Cardiac muscle cell (in vitro differentiated cells and primary cell): Measurements from ENCODE around the gene USB1. TPM values are rescaled to one million over a fixed set of nuclear protein-coding genes. Genes with fewer than 3 reads are reported as not detected.

ENCODE experiments used
- DNase-seq, 2 donors: peaks; one replicate each; pipeline versions ENCODE4 v3.0.0 to v3.0.0-alpha.2; 2010 to 2017; ENCODE audit warnings: low read depth in 1 of 2, low spot score in 1 of 2
- H3K27ac ChIP-seq: fragments of 200-600 bp; sonication (generic); 2 replicates; pipeline ENCODE4 v1.5.1; 2016
- H3K27me3 ChIP-seq: fragments of 200-600 bp; sonication (generic); 2 replicates; pipeline ENCODE4 v1.6.0; 2016; ENCODE audit warnings: control low read depth
- H3K36me3 ChIP-seq: fragments of 200-600 bp; sonication (generic); 2 replicates; pipeline ENCODE4 v1.5.1; 2016; ENCODE audit warnings: control low read depth
- H3K4me1 ChIP-seq: fragments of 200-600 bp; sonication (generic); 2 replicates; pipeline ENCODE4 v1.8.1; 2017; ENCODE audit warnings: low read depth, mild to moderate bottlenecking, mixed run types
- H3K4me3 ChIP-seq: fragments of 200-600 bp; sonication (generic); 2 replicates; pipeline ENCODE4 v1.5.1; 2016; ENCODE audit warnings: mild to moderate bottlenecking
- H3K9me3 ChIP-seq: fragments of 200-600 bp; sonication (generic); 2 replicates; pipeline ENCODE4 v1.5.1; 2017; ENCODE audit warnings: low read depth, mild to moderate bottlenecking, control low read depth
- polyA plus RNA-seq: library from polyadenylated mRNA; unstranded; fragments of >200 nt; fragmentation: Nextera tagmentation; extraction: Ambion mirVana; gene quantifications from 2 replicates; pipeline ENCODE4 v1.2.1, GENCODE V29; 2016
- total RNA-seq: library from RNA; depleted of rRNA; stranded (reverse); fragments of >200 nt; gene quantifications from 2 replicates; pipeline ENCODE4 v1.2.3, GENCODE V29; 2016
- TF ChIP-seq, protein P1 (sequence below): IDR thresholded peaks from 2 replicates; pipeline ENCODE4 v1.5.1; 2012; ENCODE audit warnings: low read depth, mild to moderate bottlenecking, low read length

Gene USB1, protein sequence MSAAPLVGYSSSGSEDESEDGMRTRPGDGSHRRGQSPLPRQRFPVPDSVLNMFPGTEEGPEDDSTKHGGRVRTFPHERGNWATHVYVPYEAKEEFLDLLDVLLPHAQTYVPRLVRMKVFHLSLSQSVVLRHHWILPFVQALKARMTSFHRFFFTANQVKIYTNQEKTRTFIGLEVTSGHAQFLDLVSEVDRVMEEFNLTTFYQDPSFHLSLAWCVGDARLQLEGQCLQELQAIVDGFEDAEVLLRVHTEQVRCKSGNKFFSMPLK
- total RNA-seq = 41.4 and 48.3 TPM in 2 replicates
- 40.2 and 60.8 TPM in 2 replicates for polyA plus RNA-seq

DNA sequence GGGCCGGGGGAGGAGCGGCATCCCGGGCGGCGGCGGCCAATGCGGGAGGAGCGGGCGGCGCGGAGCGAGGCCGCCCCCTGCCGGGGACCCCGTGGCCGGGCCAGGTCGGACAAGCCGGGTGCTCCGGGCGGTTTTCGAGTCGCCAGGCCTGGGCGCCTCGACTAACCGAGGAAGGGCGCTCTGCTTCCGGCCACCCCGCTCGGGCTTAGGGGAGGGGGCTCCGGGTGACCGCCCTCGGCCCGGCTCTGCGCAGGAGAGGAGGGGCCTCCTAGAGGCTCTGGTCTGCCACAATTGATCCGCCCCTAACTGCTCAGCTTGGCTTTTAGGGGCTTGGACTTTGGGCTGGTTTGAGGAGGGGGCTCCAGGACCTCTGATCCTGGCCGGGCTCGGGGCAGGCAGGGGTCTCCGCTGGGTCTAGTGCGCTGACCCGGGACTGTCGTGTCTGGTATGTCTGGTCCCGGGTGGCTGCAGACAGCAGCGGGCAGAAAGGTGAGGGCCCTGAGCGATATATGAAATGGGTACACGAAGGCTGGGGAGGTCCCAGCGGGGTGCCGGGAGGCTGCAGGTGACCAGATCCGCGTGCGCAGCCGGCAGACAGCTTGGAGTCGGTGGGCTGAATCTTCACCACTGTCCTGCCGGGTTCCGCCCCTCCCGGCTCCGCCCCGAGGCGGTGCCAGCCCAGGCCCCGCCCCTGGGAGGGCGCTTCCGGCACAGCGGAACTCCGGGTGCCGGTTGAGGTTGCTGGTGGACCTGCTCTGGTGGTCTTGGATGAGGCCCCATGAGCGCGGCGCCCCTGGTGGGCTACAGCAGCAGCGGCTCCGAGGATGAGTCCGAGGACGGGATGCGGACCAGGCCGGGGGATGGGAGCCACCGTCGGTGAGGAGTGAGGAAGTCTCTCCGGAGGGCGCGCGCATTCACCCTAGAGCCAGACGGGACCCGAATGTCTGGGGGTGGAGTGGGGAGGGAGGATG is at the start of gene USB1:
Gene USB1 (plus strand): TSS at position 702 of the 971 bp plus-strand sequence. CDS start 77 bp downstream, at position 779.
- peak within 1 kb of the TSS; percentile 93 for H3K27ac ChIP-seq
- H3K4me1 ChIP-seq = peaks cover 16% of the 10 kb centered on the region
- no peaks in the 10 kb centered on the region for H3K9me3 ChIP-seq
- TF ChIP-seq, protein P1, sequence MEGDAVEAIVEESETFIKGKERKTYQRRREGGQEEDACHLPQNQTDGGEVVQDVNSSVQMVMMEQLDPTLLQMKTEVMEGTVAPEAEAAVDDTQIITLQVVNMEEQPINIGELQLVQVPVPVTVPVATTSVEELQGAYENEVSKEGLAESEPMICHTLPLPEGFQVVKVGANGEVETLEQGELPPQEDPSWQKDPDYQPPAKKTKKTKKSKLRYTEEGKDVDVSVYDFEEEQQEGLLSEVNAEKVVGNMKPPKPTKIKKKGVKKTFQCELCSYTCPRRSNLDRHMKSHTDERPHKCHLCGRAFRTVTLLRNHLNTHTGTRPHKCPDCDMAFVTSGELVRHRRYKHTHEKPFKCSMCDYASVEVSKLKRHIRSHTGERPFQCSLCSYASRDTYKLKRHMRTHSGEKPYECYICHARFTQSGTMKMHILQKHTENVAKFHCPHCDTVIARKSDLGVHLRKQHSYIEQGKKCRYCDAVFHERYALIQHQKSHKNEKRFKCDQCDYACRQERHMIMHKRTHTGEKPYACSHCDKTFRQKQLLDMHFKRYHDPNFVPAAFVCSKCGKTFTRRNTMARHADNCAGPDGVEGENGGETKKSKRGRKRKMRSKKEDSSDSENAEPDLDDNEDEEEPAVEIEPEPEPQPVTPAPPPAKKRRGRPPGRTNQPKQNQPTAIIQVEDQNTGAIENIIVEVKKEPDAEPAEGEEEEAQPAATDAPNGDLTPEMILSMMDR = peak; percentile 63
- DNase-seq = peak; percentile 85 to 93
- peak within 1 kb of the TSS; percentile 55 for H3K4me3 ChIP-seq
- peaks cover 8% of the 10 kb centered on the region for H3K36me3 ChIP-seq
- H3K27me3 ChIP-seq = no peaks in the 10 kb centered on the region

DNA sequence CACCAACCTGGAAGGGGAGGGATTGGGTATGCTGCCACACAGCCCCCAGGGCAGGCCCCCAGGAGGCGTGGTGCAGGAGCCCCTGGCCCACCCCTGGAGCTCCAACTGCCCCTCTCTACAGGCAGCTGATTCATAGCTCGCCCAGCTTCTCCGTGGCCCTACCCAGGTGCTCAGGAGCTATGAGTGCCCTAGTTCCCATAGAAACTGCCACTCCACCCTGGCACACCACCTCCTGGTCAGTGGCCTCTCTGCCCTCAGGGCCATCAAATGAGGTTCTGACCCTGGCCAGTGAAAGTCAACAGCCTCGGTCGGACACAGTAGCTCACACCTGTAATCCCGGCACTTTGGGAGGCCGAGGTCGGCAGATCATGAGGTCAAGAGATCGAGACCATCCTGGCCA is 48.3 kb upstream of the USB1 start:
- Histone ChIP-seq H3K4me3 (no peak overlapping the region), H3K9me3 (no peaks in the 10 kb centered on the region), H3K27me3 (no peaks in the 10 kb centered on the region), H3K27ac (no peak overlapping the region), H3K4me1 (no peaks in the 10 kb centered on the region), H3K36me3 (no peaks in the 10 kb centered on the region)
- TF ChIP-seq, protein P1 = no peak
- DNase-seq = no peak

DNA sequence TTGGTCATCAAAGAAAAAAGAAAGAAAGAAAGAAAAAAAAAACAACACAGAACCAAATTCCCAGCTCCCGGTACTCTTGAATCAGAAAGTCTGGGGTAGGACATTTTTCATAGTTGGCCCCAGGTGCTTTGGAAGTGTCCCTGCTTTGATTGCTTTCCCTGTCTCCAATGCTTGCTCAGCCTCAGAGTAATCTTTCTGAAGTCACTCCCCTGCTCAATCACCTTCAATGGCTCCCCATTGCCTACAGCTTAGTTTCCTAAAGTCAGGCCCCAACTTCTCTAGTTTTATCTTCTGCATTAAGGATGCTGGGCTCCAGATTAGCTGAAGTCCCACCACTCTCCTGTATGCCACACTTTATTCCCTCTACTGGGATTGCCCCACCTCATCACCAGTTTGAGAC is 47.4 kb upstream of the USB1 start:
- DNase-seq = no peak
- H3K9me3 ChIP-seq = no peaks in the 10 kb centered on the region
- no peak overlapping the region for H3K27ac ChIP-seq
- H3K27me3 ChIP-seq = no peaks in the 10 kb centered on the region
- TF ChIP-seq, protein P1 = no peak
- H3K4me3 ChIP-seq = no peak overlapping the region
- H3K4me1 ChIP-seq = no peaks in the 10 kb centered on the region
- H3K36me3 ChIP-seq = no peaks in the 10 kb centered on the region

DNA sequence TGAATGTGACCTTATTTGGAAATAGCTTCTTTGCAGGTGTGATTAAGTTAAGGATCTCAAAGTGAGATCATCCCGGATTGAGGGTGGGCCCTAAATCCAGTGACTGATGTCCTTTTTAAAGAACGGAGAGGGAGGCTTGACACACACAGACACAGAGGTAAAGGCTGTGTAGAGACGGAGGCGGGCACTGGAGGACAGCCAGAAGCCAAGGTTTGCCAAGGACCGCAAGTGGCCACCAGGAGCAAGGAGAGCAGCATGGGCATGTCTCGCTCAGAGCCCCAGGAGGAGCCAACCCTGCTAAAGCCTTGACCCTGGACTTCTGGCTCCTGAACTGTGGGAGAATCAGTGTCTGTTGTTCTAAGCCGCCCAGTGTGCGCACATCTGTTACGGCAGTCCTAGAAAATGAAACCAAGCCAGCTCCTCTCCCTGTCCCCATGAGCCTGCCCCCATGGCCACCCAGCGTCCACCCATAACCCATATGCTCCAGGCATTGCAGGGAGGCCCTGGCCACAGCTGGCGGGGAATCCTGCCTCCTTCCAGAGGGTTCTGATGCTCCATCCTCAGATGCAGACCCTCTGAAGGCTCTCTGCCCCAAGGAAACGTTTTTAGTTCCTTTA is 45.5 kb upstream of the USB1 start:
- DNase-seq = no peak
- H3K9me3 ChIP-seq = no peaks in the 10 kb centered on the region
- H3K27me3 ChIP-seq = no peaks in the 10 kb centered on the region
- no peak overlapping the region for H3K4me3 ChIP-seq
- no peak overlapping the region for H3K27ac ChIP-seq
- no peaks in the 10 kb centered on the region for H3K4me1 ChIP-seq
- no peaks in the 10 kb centered on the region for H3K36me3 ChIP-seq
- TF ChIP-seq, protein P1 = no peak

DNA sequence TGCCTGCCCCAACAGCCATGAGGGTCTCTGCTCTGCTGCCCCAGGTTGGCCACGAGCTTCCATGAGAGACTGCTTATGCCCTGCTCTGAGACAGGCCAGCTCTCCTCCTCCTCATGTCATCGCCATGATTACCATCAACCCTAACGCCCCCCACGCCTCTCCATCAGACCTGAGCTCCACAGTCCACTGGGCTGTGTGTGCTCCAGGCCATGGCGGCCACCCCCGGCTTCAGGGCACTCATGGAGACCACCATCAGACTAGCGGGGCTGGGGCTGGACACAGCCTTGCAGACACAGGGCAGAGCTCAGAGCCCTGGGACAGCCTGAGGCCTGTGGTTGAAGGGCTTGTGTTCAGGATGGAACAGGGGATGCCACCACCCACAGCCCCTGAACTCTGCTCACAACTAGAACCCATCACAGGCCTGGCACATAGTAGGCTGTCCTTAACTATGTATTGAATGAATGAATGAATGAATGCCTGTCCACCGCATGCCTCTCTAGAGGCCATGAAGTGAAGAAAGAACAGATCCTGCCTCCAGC is 44.9 kb upstream of the USB1 start:
- H3K27ac ChIP-seq = no peak overlapping the region
- TF ChIP-seq, protein P1 = no peak
- no peaks in the 10 kb centered on the region for H3K9me3 ChIP-seq
- H3K36me3 ChIP-seq = no peaks in the 10 kb centered on the region
- H3K4me1 ChIP-seq = no peaks in the 10 kb centered on the region
- no peak for DNase-seq
- no peaks in the 10 kb centered on the region for H3K27me3 ChIP-seq
- H3K4me3 ChIP-seq = no peak overlapping the region
